GM21515 (cell line): ENCODE data around the gene ZNF276.
A peak's percentile ranks its signal among the peaks of the same experiment; 100 is the strongest.

Experiments used
- ATAC-seq: cut with Tn5 transposase; IDR thresholded peaks from one replicate; pipeline ENCODE4 v1.9.1; 2021; ENCODE audit not compliant: unreplicated experiment

Gene ZNF276

DNA sequence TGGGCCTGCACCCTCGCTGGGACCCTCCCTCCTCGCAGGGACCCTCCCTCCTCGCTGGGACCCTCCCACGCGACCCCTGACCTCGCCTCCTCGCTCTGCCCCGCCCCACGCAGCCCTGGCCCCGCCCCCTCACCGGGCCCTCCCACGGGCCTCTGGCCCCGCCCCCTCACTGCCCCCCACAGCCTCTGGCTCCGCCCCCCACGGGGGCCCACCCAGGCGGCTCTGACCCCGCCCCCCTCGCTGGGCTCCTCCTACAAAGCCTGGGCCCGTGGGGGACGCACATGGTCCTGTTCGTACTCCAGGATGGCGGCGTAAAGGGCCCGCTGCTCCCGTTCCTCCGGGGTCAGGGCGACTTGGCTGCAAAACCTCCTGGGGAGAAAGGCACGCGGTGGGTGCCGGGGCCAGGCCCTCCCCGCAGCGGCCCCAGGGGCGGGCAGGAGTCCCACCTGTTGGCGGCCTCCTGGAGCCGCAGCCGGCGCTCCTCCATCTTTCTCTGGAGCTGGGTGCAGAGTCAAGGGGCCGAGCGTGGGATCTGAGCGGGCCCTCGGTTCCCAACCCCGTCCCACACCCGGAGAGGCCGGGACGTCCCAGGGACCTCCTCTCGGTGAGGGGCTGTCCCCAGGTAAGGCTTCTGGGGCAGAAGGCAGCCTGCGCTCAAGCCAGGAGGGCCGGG, 9.6 kb upstream of the ZNF276 start:
- ATAC-seq = no peak

DNA sequence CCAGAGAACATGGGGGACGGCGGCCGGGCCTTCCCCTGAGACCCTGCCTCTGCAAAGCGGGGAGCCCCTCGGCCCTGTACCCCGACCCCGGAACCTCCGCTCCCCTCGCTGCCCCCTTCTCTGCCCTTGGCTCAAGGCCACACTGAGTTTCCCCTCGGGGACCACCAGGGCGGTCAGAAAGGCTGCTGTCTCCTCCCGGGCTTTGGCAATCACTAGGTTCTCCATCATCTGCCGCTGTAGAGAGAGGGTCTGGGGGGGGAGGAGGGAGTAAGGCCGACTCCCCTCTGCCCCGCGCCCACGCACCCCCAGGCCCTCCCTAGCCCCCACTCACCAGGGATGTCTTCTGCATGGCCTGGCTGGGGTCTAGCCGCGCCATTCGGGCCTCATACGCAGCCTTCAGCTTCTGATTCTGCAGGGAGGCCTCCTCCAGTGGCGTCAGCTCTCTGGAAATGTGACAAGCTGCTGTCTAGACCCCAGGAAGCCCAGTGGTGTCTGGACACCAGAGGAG, 9.0 kb upstream of the ZNF276 start:
- ATAC-seq = no peak

DNA sequence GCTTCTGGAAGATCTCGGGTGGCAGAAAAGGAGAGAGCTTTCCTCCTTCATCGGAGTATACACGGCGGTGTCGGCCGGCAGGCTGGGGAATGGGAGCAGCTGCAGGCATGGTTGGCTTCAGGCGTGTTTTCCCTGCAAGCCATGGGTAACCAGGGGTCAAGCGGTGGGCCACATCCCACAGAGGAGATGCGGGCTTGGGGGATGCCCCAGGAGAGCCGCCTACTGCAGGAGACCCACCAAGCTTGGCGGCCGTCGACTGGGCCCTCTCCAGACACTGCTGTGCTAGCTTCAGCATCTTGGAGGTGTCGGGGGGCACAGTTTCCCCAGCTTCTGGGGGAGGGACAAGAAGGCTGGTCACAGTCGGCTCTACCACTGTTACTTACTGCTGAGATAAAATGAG, 4.8 kb upstream of the ZNF276 start:
- no peak for ATAC-seq

DNA sequence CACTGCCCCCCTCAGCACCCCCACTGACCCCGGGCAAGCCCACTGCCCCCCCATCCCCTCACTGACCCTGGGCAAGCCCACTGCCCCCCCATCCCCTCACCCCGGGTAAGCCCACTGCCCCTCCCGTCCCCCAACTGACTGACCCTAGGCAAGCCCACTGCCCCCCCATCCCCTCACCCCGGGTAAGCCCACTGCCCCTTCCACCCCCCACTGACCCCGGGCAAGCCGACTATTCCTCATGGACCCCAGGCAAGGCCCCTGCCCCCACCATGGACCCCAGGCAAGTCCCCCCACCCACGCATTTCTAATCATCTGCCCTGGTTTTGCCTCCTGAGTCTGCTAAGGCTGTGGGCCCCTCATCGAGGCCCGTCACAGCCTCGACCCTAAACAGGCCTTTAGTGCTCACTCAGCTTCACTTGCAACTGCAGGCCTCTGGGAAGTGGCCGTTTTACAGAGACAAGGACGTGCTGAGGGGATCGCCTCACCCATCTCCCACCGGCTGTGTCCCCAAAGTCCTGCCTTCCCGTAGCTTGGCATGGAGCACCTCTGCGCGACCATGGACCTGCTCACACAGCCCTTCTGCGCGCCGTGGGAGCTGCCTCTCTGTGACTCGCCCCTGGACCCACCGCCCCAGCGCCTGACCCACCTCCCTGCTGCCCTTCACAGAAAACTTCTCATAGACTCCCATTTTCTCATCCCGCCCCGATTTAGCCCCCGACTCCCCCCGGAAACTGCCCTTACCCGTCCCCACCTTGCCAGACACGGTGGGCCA, 4.2 kb upstream of the ZNF276 start:
- no peak for ATAC-seq

DNA sequence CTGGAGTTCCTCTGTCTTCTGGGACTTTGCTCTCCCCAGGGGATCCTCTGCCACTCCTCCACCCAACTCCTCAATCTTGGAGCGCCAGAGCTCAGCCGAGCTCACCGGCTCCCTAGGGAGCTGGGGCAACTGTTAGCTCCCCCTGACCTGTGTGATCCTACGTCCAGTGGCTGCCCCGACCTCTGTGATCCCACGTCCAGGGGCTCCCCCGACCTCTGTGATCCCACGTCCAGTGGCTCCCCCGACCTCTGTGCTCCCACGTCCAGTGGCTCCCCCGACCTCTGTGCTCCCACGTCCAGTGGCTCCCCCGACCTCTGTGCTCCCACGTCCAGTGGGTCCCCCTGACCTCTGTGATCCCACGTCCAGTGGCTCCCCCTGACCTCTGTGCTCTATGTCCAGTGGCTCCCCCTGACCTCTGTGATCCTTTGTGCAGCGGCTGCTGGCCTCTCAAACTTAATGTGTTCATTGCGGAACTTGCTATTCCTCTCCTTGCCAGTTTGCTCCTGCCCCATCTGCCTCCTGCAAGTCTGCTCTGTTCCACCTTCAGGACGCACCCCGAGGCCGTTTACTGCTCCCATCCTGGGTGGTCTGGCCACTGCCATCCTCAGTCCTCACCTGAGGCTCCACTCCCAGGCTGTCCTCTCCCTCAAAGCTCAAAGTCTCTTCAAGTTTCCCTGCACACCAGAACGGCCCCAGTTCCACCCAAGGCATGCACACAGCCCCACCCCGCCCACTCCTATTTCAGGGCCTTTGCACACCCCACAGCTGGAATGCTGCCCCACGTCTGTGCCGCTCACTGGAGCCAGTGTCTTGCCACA, 3.4 kb upstream of the ZNF276 start:
- no peak for ATAC-seq

DNA sequence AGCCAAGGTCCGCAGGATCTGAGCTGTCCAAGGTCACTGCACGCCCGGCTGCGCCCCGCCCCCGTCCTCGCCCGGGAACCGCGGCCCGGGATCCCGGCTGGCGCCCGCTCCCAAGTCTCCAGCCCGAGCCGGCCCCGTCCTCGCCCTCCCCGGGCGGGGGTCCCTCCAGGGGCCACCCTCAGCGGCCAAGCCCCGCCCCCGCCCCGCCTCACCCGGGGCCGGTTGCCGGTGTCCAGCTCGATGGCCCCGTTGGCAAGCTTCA, 855 bp upstream of the ZNF276 start:
- peak; percentile 24 for ATAC-seq

DNA sequence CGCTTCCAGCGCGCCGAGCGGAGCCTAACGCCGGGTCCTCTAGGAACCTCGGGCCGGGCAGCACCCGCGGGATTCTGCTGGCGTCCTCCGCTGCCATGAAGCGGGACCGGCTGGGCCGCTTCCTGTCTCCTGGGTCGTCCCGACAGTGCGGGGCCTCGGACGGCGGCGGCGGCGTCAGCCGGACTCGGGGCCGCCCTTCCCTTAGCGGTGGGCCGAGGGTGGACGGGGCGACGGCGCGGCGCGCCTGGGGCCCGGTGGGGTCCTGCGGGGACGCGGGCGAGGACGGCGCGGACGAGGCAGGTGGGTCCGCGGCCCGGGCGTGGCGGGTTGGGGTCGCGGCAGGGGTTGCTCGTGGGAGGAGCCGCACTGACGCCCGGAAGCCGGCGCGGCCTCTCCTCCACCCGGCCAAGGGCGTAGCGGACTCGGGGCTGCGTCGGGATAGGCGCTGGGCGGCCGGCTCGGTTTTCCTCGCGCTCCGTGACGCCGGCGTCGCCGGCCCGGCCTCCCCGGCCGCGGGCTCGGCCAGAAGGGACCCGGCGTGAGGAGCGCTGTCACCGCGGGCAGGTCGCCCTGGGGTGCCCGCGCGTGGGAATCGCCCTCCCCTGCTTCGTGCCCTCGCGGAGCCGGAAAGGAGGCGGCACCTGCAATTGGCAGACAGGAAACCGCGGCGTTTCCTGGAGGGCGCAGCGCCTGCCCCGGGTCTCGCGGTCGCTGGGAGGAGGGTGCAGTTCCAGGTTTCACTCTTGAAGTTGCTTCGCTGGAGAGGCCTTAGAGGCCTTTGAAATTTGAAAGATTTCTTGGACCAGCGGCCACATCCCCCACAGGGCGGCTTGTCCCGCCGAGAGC, 432 bp downstream of the ZNF276 start:
- ATAC-seq = peak; percentile 21

DNA sequence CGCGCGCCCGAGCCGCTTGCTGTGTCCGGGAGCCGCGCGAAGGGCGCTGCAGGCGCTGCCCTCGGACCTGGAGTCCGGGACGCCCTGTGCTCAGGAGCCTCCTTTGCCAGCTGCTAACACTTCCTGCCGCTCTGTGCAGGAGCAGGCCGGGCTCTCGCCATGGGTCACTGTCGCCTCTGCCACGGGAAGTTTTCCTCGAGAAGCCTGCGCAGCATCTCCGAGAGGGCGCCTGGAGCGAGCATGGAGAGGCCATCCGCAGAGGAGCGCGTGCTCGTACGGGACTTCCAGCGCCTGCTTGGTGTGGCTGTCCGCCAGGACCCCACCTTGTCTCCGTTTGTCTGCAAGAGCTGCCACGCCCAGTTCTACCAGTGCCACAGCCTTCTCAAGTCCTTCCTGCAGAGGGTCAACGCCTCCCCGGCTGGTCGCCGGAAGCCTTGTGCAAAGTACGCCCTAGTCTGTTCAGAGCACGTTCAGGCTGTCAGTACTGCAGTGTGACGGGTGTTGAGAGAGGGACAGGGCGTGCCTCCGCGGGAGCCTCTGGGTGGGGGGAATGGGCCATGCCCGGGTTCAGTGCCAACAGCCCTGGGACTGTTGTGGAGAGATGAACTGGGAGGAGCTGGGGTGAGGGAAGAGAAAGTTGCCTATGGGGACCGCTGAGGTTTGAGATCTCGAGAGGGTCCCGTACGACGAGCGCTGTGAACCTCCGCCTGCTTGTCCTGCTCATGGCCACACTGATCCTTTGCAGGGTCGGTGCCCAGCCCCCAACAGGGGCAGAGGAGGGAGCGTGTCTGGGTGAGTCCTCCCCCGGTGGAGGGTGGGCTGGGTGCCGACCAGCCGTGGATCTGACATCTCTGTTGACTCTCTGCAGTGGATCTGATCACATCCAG, 1.3 kb downstream of the ZNF276 start:
- no peak for ATAC-seq

DNA sequence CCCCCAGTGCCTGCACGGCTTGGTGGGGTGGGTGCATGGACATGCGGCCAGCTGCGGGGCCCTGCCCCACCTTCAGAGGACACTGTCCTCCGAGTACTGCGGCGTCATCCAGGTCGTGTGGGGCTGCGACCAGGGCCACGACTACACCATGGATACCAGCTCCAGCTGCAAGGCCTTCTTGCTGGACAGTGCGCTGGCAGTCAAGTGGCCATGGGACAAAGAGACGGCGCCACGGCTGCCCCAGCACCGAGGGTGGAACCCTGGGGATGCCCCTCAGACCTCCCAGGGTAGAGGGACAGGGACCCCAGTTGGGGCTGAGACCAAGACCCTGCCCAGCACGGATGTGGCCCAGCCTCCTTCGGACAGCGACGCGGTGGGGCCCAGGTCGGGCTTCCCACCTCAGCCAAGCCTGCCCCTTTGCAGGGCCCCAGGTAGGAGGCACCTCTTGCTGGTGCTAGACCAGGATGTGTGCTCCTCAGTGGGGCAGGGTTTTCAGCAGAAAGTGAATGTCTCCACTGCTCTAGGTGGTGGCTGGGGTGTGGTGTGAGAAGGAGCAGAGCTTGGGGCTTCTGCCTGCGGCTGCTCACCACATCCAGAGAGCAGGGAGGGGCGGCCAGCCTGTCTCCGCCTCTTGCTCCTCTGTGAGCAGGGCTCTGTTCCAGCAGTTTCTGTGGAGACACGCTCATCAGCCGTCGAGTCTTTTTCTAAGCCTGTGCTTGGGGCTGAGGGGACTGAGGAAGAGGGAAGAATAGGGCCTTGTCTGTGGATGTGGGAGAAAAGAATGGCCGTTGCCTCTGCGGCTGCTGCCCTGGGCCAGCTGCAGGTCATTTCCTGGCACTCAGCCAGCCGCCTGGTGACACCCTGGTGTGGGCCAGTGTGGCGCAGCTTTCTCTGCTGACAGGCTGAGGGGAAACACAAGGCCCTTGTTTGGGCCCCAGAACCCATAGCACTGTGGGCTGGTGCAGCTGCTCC, 2.2 kb downstream of the ZNF276 start:
- ATAC-seq = no peak

DNA sequence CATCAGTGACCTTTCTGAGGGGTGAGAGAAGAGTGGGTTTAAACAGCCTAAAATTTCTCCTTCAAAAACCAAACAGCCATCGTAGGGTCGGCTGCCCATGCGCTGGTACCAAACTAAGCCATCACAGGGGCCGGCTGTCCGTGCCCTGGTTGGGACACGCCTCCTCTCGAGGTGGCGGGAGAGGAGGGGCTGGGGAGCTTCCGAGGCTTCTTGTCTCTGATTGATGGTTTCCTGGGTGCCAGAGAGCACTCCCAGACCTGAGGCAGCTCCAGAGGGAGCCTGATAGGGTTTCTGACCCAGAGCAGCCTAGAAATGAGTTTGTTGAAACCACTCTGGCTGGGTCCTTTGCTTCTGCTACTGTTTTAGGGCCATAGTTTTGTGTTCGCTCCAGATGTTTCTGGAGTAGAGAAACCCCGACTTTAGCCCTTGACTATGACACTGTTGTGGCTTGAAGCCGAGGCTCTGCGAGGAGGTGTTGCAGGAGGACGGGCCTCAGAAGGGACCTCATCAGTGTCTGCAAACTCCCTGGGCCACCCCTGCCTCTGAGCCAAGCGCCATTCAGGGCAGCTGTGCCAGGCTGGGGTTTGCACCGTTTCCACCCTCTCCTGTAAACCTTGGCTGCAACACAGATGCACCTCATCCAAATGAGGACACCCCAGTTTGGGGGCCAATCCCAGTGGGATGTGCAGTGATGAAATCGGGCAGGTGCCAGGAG, 6.2 kb downstream of the ZNF276 start:
- no peak for ATAC-seq

DNA sequence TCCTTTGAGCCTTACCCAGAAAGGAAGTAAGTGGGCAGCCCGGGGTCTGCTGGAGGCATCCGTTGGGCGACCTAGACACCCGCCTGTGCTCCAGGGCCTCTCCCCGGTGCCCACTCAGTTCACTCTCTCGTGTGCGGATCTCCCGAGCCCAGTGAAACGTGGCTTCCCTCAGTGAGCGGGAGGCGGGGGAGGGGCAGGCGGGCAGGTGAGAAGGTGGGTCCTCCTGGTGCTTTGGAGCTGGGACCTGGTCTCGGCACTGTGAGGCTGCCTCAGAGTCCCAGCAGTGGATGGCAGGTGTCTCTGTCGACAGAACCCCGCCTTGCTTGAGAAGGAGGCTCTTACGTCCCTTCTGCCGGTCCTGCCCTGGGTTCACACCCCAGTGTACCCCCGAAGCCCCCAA, 8.0 kb downstream of the ZNF276 start:
- no peak for ATAC-seq

DNA sequence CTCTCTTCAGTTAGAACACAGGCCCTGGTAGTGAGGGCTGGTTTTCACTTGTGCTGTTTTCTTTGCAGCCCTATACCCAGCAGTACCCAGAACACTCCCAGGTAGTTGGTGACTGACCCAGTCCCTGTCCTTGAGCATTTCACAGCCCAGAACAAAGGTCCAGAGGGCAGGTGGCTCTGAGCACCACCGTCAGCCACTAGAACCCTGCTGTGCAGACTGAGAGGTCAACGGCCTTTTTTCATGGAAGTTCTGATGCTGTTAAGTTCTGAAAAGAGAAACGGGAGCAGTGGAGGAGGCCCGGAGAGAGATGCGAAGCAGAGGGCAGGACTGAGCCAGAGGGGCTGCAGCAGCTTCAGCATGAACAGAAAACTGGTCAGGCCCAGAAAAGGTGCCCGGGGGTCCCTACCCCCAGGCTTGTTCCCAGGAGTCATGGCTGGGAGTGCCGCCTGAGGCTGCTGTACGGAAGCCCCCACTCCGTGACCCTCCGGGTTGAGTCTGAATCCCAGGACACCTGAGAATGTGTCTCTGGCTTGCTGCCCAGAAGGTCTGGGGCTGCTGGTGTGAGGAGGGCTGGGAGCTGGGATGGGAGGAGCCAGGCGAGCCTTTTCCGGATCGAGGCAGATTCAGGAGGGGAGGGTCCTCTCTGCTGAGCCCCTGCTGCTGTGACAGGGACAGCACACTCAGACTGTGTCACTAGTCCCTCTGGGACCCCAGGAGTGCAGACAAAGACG, 8.7 kb downstream of the ZNF276 start:
- no peak for ATAC-seq

DNA sequence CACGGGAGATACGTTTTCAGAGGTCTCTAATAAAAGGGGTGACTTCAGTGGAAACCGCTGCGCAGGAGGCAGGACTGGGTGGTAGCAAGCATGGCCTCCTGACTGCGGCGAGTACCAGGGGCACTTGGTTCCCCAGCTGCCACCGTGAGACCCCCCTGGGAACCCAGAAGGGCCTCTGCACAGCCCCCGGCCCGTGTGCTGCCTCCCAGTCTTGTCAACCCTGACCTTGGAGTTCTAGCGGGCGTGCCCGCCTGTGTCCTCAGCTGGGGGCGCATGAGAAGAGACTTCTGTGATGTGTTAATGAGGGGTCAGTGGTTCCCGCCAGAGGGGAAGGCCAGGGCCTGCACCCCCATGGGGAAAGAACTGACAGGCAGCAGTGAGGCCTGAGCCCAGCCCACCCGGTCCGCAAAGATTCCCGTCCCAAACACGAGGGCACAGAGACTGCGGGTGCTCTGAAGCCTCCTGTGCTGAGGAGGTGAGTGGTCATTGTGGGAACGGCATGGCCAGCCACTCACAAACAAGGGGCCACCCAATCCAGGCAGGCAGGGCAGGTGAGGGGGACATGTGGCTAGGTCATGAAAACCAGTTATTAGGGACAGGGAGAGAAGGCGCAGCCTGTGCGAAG, 9.4 kb downstream of the ZNF276 start:
- no peak for ATAC-seq

DNA sequence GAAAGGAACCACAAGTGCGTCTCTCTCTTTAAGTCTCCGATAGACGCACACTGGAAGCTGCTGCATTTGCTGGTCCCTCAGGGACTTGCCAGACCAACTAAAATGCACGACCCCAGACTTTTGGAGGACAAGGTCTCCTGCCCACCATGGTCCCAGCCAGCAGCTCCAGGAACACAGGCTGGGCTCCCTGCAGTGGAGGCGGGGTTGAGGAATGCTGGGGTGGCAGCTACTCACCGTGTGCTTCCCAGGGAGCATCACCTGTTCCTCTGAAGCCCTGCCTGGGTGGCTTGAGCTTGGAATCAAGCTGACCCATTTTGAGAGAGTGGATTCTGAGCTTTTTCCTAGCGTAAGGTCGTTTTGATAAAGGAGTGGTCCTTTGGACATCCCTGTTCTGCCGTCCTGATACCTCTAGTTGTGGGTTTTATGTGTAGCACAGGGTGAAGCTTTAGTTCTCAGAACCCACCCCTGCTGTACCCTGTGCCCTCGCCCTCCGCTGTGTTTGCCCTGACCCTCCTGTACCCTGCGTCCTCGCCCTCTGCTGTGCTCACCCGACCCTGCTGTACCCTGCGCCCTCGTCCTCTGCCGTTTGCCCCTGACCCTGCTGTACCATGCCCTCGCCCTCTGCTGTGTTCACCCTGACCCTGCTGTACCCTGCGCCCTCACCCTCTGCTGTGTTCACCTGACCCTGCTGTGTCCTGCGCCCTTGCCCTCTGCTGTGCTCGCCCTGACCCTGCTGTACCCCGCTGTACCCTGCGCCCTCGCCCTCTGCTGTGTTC, 11.0 kb downstream of the ZNF276 start:
- ATAC-seq = no peak

DNA sequence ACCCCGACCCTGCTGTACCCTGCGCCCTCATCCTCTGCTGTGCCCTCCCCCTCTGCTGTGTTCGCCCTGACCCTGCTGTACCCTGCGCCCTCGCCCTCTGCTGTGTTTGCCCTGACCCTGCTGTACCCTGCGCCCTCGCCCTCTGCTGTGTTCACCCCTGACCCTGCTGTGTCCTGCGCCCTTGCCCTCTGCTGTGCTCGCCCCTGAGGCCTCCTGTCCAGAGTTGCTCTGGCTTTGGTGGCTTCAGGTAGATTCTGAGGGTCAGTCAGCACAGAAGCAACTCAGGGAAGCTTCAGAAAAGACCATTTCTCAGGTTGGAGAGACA, 11.5 kb downstream of the ZNF276 start:
- no peak for ATAC-seq

DNA sequence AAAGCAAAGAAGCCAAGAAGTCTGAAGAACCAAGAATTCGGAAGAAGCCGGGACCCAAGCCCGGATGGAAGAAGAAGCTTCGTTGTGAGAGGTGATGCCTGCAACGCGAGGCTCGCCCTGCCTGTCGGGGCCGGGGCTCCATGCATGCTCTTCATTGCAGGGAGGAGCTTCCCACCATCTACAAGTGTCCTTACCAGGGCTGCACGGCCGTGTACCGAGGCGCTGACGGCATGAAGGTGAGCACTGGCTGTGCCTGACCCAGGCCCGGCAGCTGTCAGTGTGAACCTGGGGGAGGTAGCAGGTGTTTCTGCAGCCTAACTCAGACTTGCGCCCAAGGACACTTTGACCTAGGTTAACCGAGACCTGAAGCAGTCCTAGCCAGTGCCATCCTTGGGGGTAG, 12.0 kb downstream of the ZNF276 start:
- no peak for ATAC-seq

DNA sequence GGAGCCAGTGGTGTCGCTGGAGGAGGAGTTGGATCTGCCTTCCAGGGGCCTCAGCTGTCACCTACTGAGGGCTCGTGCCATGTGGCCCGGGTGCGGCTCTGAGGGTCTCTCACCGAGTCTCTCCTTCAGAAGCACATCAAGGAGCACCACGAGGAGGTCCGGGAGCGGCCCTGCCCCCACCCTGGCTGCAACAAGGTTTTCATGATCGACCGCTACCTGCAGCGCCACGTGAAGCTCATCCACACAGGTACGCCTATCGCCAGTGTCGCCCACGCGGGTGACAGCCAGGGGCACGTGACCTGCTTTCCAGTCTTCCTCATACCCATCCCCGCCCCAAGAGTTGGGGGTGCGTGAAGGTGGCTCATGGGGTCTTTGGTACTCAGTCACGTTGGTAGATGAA, 12.5 kb downstream of the ZNF276 start:
- no peak for ATAC-seq
